ENCODE results near the gene DCLK1.

DCLK1 gene

DNA sequence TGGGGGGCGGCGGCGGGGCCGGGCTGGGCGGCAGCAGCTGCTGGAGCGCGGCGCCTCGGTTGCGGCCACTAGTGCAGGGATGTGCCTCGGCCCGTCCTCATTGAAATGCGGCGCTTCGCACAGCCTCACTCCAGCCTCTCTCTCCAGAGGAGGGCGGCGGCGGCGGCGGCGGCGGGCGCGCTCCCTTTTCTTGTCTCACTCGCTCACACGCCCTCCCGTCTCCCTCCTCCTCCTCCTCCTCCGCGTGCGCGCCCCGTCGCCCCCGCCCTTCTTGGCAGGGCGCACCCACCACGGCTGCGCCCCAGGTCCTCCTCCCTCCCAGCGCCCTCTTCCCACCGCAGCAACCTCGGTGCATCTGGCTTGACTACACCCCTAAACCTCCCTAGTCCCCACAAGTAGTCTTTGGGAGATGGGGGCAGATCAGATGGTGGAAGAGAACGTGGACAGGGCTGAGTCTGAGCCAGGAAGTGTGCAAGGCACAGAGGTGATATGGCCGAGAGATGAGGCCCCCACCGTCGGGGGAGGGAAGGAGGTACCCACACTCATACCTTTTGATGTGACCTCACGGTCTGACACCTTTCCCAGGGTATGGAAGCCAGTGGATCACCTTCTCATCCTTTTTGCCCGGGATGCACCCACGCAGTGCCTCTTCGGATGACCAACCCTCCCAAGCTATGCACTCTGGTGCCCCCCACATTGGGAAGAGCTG is at the start of gene DCLK1:
DCLK1 (minus strand) TSS at position 161 of the 709 bp plus-strand sequence.
- DNase-seq, result peak; percentile 69

DNA sequence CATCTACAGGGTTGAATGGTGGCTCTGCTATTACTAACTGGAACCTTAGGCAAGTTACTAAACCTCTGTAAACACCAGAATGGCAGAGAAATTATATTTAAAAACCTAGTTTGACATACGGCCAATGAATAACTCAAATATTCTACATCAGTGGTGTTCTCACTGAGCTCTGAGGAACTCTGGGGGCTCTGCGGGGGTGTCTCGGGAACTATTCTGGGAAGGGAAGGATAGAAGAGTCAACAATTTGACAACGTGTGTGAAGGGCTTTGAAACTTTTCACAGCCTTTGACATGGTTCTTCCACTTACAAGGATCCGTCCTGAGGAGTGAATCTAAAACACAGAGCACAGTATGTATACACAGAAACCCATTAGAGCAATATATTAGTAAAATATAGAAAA is 44.4 kb upstream of the DCLK1 start:
- no peak for DNase-seq

DNA sequence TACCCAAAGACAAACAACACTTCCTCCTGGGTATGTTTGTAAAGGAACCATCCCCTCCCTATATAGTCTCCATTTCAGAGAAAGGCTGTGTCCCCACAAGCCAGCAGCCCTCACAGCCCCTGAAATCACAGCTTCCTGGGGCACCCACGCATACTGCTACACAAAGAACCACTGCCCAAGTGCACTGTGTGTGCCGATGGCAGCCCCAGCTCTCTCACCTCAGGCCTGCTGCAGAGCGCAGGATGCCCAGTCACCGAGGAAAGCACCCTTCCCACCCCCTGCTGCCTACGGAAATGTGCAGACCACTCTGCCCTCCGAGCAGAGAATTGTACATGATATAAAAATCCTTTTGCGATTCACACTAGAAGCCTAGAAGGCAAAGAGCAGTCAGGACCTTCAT is 43.7 kb upstream of the DCLK1 start:
- peak; percentile 25 for DNase-seq

DNA sequence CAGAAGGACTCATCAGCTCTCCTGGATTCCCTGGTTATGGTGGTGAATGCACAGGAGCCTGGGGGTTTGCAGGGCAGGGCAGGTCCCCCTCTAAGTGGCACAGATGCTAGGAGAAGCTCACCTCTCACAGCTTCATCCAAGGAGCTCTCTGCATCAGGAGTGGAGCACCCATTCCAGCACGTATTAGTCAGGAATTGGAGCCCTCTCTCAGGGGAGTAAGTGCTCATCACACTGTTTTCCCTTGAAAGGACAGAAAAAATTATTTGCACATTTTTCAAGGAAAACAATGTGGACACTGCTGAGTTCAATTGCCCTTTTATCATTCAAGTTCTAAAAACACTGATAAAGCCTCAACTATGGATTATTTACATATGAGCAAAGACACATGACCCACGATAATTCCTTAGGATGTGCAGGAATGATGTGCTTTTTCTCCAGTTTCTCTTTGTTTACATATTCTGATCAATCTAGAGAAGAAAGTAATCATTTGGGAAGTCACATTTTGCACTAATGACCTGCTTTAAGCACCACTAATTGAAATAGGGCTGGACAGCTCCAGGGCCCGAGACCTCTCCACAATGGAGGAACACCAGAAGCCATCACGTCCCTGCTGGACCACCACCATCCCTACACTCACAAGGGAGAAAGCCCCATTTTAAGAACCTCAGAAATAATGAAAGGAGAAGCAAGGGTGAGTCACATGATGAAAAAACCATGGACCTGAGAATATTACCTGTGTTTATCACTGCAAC is 42.6 kb upstream of the DCLK1 start:
- no peak for DNase-seq

DNA sequence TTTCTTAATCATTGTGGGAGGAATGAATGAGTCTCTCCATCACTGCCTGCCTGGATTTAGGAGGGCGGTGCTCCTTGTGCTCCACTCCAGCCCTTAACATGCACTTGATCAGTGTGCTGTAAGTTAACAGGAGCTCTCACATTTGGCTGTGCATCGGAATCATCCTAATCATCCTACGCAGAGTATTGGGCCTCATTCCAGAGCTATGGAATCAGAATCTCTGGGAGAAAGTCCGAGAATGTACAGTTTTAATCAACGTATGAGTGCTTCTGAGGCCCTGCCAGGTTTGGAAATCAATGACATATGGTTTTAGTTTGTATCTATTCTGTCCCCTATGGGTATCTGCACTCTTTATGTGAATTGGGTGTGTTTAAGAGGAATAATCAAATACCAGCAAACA is 34.9 kb upstream of the DCLK1 start:
- DNase-seq, result no peak

DNA sequence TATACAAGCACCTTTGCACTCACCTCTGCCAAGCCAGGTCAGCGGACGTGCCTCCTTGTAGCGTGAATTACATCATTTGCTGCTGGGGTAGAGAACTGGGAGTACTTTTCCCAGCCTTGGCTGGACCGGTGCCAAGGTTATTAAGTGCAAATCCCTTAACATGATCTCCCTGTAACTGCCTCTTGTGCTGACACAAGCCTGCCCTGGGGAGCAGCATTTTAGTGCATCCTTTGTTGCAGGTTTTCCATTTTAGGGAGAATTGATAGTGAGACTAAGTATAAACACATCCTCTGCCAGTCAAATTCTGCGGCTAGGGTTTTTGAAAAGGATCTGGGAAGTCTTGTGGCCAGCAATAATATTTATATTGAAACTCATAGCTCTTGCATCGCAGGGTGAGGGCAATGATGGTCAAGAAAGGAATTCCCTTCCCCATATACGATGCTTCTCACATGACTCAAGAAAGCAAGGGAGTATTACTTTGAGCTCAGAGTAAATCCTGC is 32.7 kb upstream of the DCLK1 start:
- peak; percentile 48 for DNase-seq

DNA sequence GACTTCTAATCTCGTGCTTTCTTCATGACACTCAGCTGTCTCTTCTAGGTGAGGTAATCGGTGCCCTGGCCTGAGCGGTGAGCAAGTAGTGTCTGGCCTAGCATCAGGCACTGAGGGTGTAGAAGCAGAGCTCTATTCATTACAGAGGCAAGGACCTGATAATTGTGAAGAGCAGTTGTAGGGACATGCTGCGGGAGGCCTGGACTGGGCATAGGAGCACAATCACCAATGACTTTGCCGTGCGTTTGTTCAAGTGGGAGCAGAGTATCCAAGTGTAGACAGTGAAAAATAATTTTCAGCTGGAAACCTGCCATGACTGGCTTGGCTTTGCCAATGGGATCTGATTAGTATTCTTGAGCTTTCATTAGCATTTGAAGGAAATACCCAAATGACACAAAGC is 32.1 kb upstream of the DCLK1 start:
- peak; percentile 8 for DNase-seq

DNA sequence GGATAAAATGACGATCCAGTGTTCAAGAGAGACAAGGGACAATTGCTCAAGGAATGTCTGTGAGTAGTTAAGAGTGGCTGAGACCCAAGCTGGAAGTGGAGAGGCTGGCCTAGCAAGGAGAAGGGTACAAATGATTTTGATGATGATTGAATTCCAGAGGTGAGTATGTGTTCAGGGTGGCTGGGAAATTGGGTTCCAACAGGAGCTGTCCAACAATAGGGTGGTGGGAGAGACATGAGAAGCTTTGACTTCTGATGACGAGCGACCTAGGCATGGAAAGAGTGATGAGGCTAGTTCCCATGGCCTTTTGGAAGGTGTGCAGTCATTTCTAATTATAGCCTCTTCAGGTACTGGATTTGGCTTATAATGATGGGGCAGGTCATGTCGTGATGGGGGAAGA is 29.1 kb upstream of the DCLK1 start:
- no peak for DNase-seq

DNA sequence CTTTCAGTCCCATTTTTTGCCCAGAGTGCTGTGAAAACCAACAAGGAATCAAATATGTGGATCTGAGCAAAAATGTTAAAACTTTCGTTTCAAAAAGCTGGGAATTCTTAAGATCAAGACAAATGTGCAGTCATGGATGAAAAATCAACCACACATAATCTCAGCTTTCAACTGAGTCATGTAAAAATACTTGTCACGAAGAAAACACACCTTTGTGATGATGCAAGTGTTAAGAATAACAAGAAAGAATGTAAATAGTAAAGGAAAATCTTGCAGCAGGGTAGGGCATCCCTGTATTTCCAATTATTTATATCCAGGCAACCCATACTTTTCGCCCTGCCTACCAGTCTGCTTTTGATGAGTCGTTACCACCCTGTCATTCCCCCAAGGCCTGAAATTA is 27.4 kb upstream of the DCLK1 start:
- DNase-seq, result no peak

DNA sequence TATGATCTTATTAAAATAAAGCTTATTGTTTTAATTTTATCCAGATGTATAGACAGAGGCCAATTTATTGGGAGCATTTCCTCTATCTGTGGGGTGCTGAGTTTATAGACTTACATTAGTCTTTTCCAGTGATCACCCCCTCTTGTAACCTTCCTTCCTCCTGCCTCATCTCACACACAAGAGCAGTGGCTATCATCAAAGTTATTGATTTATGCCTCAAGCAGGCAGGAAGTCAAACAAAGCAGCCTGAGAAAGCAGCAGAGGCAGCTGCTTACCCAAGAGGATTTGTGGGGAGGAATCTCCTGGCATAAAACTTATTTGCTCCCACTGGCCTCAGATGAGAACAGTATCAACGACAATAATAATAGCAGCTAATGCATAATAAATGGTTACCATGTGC is 26.3 kb upstream of the DCLK1 start:
- peak; percentile 50 for DNase-seq

DNA sequence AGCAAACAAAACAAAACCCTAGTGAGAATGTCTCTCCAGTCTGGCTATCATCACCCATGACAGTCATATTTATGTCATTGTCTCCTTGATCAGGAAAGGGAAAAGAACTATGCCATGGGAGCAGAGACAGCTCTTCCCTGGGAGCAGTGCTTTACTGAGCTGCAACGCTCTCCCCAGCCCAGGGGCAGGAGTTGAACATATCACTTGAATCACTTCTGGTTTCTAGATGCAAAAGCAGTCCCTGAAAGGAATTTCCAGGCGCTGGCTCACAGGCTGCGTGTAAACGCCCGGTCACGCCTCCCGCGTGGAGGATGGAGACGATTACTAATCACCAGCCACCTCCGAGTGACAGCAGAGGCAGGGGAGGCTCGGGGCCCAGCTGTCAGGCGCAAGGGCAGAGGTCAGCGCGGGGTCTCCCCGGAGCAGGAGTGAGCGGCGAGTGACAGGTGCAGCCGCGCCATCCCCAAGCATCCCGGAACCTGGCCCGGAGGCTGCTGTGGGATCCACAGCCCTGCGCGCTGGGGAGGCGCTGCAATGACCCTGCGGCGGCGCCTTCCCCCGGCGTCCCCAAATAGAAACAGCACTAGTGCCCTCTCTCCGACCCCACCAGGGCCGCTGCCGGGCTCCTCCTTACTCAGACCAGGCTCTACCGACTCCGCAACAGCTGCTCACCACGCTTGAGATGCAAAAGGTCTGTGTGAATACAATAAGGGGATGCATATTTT is 23.5 kb upstream of the DCLK1 start:
- DNase-seq, result no peak

DNA sequence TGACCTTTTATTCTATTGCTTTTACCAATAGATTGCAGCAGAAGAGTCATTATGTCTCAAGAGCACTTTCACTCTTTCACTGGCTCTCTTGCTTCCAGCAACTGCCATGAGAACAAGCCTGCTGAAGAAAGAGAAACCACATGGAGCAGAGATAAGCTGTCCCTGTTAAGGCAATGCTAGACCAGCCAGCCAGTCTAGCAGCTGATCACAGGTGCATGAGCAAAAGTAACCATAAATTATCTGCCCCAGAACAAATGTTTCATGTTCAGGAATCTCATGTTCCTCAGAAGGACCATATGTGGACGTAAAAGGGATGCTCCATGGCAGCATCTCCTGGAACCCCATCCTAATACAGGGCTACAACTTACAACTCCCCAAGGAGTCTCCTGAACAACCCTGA is 20.4 kb upstream of the DCLK1 start:
- DNase-seq, result no peak

DNA sequence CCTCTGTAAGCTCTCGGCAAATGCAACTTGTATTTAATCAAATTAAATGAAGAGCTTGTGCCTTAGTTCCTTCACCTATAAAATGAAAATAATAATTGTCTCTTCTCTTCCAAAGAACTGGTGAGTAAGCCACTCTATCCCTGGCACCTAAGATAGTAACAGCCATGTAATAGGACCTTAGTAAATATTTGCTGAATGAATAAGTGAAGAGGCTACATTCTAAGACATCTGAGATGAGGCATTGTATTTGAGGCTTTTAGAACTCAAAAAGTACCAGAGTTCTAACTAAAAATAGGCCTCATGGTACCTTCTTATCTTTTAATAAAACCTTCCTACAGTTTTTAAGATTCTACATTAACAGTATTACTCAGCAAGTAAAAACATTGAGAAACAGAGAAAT is 17.3 kb upstream of the DCLK1 start:
- DNase-seq, result no peak

DNA sequence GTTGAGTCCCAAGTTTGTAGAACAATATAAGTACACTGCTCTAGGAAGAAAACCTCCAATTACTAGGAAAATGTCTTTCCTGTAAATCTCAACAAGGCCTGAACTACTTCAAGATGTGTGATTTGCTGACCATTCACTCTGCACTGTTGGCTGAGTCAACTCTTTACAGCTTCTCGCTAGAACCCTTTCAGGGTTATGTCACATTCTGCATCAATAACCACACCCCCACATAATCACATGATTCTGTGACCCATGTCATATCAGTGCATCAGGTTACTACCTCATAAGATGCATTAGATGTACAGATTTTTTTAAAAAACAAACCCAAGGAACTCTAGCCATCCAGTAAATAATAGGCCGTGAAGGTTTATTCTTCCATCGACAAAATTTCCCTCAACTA is 16.1 kb upstream of the DCLK1 start:
- no peak for DNase-seq

DNA sequence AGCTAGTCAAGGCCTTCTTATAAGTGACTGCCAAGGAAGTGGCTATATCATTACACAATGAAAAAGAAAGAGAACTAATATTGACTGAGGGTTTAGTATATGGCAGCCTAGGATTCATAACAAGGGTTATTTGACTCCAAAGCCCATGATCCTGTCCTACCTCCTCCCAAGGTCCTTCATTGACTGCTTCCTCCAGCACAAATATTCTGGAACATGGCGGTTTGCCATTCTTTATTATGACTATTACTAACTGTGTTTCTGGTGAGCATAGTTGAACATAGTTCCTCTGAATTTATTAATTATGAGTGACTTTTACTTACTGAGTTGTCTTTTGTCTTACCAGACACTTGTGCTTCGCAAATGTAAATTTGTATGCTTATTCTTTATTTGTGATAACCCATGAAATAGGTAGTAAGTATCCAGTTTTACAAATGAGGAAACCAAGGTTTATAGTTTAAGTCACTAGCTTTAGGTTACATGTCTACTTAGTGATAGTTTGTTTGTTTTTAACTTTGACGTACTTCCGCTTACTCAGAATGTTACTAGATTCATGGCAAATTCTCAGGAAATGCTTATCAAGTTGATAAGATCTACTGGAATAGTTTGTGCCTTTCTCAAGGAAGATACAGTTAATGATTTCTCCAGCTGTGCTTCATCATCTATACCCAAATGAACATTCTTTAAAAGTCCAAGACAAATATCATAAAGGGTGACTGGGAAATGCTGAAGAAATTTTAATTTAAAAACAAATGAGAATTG is 15.5 kb upstream of the DCLK1 start:
- DNase-seq, result no peak

DNA sequence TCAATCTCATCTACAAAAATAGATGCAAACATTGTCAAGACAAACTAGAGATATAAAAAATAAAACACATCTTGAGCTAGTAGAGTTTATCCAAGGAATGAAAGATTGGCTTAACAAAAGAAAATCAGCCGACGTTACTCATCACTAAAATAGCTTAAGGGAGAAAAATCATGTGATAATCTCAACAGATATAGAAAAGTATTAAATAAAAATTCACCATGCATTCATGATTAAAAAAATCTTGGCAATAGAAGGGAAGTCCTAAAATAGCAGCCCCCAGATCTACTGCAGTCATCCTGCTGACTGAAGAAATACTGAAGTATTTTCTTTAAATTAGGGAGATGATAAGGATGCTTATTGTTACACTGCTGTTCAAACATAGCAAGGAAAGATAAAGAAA is 12.6 kb upstream of the DCLK1 start:
- DNase-seq, result no peak

DNA sequence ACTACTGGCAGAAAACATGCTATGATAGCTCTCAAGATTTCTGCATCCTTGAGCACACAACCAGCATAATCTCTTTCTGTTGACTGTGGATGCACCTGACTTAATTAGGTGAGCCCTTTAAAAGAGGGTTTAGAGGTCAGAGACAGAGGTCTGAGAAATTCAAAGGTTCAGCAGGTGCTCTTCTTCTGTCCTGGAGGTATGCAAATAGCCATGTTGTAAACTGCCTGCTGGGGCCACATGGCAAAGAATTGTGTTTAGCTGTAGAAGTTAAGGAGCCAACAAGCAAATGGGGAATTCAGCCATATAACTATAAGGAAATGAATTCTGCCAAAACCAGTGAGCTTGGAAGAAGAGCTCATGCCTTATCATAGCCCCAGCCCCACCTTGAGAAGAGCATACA is 11.6 kb upstream of the DCLK1 start:
- no peak for DNase-seq

DNA sequence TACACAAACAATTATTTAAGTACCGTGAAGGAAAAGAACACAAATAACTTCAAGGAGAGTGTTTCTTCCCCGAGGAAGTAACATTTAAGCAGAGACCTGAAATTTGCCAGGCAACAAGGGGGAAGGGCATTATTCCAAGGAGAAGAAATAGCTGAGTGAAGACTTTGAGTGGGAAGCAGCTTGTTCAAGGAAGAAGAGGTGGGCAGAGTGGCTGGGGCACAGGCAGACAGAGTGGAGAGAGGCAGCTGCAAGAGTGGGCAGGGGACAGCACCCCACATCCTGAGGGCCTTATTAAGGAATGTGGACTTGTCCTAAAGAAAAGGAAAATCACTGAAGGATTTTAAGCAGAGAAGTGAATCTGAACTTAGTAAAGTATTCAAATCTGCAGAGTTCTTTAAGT is 4.7 kb upstream of the DCLK1 start:
- DNase-seq, result no peak

DNA sequence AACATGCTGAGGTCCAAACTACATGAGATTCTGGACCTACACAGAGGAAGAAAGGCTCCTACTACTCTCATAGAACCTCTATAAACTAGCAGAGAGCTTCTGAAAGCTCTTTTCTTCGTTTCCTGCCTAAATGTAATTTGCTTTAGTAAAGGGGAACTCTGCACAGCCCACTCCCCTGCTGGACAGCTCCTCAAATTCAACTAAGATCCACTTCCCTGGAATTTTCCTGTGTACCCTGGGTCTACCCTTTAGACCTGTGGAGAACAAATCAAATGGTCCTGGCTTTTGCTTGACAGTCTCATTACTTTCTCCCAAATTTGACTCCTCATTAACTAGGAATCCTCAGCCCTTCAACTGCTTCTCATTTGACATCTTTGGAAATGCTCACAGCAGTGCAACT is 3.5 kb upstream of the DCLK1 start:
- no peak for DNase-seq

DNA sequence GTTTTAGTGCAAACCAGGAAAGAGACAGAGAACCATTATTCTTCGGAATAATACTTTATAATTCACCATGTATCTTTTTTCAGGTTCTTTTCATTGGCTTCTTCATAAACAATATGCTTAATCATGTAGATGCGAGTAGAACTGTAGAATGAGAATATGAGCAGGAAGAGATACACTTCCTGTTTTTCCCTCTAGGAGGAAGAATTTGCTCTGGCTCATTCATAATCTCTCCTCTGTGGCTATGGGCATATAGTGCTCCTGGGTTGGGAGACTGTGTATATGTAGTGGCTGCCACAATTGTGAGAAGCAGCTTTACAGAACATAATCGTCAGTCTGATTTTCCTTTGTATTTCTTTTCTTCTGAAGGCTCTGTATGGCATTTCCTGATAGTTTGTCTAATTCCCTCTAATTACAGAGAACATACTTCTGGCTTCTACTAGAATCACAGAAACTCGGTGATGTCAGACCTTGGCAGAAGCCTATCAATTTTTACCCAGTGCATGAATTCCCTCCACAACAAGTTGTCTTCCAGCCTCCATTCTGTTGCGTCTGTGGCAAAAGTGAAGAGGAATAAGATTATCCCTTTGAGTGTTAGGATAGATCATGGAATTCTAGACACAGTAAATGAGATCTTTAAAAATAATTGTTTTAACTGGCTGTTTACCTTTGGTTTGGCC is 2.9 kb upstream of the DCLK1 start:
- no peak for DNase-seq

DNA sequence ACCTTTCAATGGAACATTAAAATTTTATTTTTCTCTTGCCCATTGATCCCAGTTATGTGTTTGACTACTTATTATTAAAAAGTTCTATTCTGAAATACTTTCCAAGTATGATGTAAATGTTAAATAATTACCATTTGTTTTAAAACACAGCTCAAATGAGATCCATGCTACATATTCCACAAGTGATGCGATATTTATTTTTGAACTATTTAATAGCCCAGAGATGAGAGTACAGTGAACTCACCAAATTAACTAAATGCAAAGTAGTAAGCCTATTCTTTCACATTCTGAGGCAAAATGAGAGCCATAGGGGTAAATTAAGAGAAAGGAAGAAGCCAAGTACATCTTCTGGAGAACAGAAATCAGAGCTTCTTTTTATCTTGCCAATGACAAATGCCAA is 1.2 kb upstream of the DCLK1 start:
- no peak for DNase-seq

DNA sequence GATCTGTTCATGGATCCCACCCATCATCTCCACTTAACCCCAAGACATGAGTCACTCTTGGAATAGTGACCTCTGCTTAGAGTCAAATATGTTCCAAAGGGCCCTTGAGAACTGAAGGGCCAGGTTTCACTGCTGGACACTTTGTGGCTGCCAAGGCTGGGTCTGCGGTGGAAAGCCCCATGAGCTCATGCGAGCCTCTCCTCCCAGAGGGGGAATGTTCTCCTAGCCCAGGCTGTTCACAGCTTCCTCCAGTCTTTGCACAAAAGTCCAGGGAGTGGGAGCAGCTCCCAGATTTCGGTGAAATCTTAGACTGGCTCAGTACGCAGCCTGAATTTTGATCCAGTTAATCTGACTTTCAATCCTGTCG is 732 bp upstream of the DCLK1 start:
- no peak for DNase-seq
